HG02610 (cell line): ENCODE data around the gene DCAF17.

Source experiments
- ATAC-seq: cut with Tn5 transposase; IDR thresholded peaks from one replicate; pipeline ENCODE4 v1.9.1; 2021; ENCODE audit warnings: mild to moderate bottlenecking, moderate library complexity; ENCODE audit not compliant: unreplicated experiment

Gene DCAF17

GRCh38 chr2:171434013-171434989 lies at the start of gene DCAF17:
Gene DCAF17 (plus strand): TSS chr2:171434226. CDS start chr2:171434578, 352 bp downstream.
- peak; percentile 93 for ATAC-seq

GRCh38 chr2:171386627-171387026 lies 47.4 kb upstream of the DCAF17 start:
- ATAC-seq, result no peak

- no peak for ATAC-seq
Observed at GRCh38 chr2:171387052-171387451, 47.0 kb upstream of the DCAF17 start.

- ATAC-seq, result peak; percentile 58
Observed at GRCh38 chr2:171389325-171389724, 44.7 kb upstream of the DCAF17 start.

- peak; percentile 13 for ATAC-seq
Observed at GRCh38 chr2:171389780-171390179, 44.2 kb upstream of the DCAF17 start.

GRCh38 chr2:171390941-171391516 lies 43.0 kb upstream of the DCAF17 start:
- ATAC-seq, result peak; percentile 49

GRCh38 chr2:171391532-171391931 lies 42.5 kb upstream of the DCAF17 start:
- ATAC-seq, result no peak

GRCh38 chr2:171393487-171393886 lies 40.5 kb upstream of the DCAF17 start:
- no peak for ATAC-seq

- no peak for ATAC-seq
Observed at GRCh38 chr2:171394164-171394740, 39.8 kb upstream of the DCAF17 start.

GRCh38 chr2:171399292-171399691 lies 34.7 kb upstream of the DCAF17 start:
- no peak for ATAC-seq

- ATAC-seq, result no peak
Observed at GRCh38 chr2:171400395-171400794, 33.6 kb upstream of the DCAF17 start.

- no peak for ATAC-seq
Observed at GRCh38 chr2:171401947-171402346, 32.1 kb upstream of the DCAF17 start.

- ATAC-seq, result no peak
Observed at GRCh38 chr2:171402906-171403580, 31.0 kb upstream of the DCAF17 start.

- ATAC-seq, result no peak
Observed at GRCh38 chr2:171404261-171404660, 29.8 kb upstream of the DCAF17 start.

- no peak for ATAC-seq
Observed at GRCh38 chr2:171404719-171405118, 29.3 kb upstream of the DCAF17 start.

GRCh38 chr2:171405546-171405945 lies 28.5 kb upstream of the DCAF17 start:
- no peak for ATAC-seq

- ATAC-seq, result no peak
Observed at GRCh38 chr2:171406044-171406443, 28.0 kb upstream of the DCAF17 start.

- peak; percentile 70 for ATAC-seq
Observed at GRCh38 chr2:171407030-171407675, 26.9 kb upstream of the DCAF17 start.

GRCh38 chr2:171407676-171408044 lies 26.4 kb upstream of the DCAF17 start:
- no peak for ATAC-seq

- ATAC-seq, result peak; percentile 26
Observed at GRCh38 chr2:171409436-171409971, 24.5 kb upstream of the DCAF17 start.
